Colon (tissue), 2 donors: ENCODE data around the gene DCAF8L2.
"Not testable (repeated sequence)": the region's sequence is repeated elsewhere in the genome, so short reads cannot be mapped to it uniquely, and the experiment has no call there.

Source experiments
- FAIRE-seq: peaks from 2 replicates; lab custom pipeline; 2012; peaks lifted over from hg19 to GRCh38; lab: Jason Lieb, UNC
- donor health status: control.
- donor health status: control.

Gene DCAF8L2

DNA sequence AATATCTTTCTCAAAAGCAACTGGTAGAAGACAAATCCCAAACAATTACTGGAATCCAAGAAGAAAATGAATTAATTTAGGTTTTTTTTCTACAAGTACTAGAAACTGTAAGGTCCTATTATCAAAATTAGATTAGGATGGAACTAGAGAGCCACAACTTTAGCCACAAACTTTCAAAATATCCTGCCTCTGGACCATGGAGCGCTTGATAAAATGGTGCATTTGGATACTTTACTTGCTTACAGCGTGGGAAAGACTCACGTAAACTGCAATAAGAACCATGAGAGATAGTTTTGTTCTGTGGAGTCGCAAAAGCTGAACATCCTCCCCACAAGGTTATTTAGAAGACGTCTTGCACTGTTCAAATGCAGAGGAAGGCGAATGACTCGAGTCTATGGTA, at the start of gene DCAF8L2:
Gene DCAF8L2, plus strand, starts transcription at position 301 of the 400 bp plus-strand sequence. CDS start 156,552 bp downstream, outside the sequence.
- FAIRE-seq: no peak

DNA sequence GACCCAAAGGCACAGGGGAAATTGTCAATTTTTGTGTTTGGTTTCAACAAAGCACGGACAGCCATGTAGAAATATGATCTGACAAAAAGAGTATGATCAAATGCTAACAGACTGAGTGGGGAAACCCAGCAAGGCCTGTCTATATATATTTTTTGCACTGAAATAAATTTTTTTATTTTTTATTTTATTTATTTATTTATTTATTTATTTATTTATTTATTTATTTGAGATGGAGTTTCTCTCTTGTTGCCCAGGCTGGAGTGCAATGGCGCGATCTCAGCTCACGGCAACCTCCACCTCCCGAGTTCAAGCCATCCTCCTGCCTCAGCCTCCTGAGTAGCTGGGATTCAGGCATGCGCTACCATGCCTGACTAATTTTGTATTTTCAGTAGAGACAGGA, 49.0 kb upstream of the DCAF8L2 start:
- not testable (repeated sequence) for FAIRE-seq

DNA sequence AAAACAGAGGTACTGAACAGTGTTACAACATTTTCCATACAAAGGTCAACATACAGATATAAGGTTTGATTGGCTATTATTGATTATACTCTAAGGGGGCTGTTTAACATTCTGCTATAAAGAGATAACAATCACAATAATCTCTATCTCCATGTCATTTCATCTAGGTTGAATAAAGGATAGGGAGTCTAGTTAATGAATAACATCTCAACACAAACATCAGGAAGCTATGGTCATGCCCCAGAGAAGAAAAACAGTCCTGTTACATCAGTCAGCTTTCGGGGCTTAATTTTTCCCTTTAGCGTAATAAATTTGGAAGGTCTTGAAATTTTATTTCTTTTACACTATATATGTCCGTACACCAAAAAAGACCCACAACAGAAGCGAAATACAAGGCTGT, 41.5 kb upstream of the DCAF8L2 start:
- no peak for FAIRE-seq

DNA sequence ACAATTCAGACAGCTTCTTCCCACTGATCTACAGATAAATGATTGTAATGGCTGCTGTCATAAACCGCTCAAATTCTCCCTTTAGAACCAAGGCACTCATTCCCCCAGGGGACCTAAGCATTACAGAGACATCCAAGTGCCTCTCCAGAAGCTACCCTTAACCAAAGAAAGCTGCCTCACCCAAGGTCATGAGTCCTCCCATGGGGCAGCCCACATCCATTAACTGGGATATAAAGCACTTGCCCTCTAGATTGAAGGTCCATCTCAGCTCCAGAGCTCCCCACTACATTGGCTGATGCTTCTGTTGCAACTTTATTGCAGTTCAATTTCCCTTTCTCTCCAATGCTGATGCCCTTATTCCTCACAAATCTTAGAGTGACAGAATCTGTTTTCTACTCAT, 40.5 kb upstream of the DCAF8L2 start:
- no peak for FAIRE-seq

DNA sequence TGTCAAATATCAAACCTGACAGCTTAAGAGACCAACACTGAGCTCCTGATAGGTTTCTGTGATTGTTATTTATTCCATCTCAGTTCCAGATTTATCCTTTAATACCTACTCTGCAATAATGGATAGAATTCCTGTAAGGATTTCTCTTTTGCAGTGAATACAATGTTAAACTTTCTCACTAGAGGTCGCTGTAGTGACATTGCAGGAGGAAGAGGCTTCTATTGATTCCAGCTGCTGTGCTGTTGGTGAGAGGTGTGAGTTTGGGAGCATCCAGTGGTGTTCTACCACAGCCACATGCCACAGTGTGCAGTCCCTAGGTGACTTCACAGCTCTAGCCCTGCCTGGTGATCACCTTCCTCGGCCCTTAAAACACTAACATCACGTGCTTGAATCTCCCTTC, 34.6 kb upstream of the DCAF8L2 start:
- no peak for FAIRE-seq

DNA sequence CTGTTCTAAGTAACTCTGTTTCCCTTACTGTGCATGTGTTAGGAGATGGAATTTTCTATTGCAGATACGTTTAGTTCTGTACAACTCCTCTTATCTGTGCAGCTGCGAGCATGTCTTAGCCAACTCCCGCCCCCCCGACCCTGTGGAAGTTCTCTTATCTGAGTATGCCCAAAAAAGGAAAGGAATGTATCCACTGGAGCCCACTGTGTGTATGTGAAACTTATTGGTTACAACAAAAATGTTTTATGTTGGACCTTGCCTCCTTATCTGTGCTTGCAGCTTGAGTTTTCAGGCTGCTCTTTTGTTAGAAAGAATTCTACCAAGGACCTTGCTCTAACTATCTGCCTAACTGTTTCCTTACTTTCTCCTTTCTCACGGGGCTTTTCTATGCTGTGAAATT, 24.2 kb upstream of the DCAF8L2 start:
- no peak for FAIRE-seq

DNA sequence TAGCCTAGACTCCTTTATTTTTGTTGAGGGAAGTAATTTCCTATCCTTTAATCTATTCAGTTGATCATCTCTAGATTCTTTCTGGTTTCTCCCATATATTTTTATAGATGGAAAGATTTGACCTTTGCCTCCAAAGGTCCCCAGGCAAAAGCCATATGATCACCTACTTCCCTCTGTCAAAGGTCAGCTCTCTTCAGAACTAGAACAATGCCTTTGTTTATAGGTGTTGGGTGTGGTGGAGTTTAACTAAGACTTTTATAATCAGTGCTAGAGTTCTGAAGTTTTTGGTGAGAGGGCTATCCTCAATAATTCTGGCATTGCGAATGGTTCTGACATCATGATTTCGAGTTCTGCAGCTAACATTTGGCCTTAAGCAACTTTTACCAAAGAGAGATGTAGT, 19.0 kb upstream of the DCAF8L2 start:
- FAIRE-seq: peak; percentile 77

DNA sequence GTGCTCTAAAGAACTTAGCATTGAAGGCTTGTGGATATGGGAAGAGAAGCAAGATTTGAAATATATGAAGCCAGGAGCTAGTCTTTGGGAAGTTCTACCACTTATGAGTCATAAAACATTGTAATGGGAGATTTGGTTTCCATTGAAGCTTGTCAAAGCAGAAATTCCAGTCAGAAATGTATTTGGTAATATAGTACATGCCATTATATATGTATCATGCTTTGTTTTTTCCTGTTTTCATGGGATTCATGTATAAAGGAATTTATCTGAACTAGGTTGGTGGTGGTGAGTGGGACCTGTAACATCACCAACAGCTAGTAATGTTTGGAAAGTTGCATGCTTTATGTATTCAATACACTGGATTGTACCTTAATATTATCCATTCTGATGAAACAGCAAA, 14.6 kb upstream of the DCAF8L2 start:
- FAIRE-seq: no peak

DNA sequence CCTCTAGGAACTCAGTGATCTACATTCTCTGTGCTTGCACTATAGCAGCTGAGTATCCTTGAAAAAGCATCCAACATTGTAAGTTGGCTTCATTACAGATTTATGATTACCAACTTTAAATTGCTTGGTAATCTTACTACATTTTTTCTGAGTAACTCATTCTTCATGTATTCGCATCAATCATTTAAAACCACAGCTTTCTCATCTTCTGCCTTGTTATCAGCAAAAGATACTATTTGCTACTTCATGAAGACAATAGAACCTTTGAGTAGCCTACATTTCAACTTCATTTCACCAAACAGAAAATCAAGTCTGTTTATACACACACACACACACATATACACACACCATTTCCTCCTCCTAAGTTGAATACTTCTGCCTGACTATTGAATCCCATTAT, 6.2 kb upstream of the DCAF8L2 start:
- no peak for FAIRE-seq

DNA sequence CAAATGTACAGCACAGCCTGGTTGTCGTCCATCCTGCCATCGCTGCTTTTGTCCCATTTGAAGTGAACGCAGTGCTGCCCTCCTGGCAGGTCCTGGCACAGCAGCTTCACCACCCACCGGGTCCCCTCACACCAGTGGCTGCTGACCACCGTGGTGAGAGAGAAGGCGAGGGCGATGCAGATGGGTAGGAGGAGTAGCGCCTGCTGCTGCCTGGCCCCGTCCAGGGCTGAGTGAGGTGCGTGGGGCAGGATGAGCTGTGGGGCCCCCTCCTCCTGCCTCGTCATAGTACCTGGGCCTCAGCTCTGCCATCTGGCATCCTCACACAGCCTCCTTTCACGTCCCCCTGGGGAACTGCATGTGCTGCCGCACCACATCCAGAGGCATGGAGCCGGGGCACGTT, 1.8 kb downstream of the DCAF8L2 start:
- no peak for FAIRE-seq

DNA sequence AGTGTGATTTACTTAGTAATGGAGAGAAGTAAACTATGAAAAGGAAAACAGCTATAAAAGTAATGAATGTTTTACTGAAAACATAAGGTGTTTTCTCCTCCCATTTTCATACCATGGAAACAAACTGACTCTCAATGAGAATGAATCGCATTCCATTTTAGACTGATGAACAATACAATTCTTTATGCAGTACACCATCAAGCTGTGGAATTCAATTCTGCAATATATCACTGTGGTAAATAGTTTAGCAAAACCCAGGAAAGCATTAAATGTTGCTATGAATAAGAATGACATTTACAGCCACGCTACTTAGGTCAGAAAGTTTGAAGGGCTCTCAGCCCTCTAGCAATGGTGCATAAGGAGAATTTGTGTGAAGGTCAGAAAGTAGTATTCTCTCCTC, 7.4 kb downstream of the DCAF8L2 start:
- FAIRE-seq: no peak

DNA sequence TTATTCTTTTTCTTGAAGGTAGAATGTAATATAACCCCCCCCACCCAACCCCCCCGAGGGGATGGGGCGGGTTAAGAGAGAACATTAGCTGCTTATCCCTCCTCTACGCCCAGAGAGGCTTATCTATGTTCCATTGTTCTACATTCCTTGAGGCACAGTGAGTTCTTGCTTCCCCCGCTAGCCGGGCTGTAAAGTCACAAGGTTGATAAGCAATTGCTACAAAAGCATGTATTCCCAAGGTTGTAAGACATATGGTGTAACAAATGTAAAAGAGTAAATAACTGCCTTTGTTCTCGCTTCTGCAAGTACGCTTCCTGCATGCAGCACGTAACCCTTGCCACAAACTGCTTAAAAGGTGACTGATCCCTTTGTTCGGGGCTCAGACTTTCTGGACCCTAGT, 8.2 kb downstream of the DCAF8L2 start:
- FAIRE-seq: no peak

DNA sequence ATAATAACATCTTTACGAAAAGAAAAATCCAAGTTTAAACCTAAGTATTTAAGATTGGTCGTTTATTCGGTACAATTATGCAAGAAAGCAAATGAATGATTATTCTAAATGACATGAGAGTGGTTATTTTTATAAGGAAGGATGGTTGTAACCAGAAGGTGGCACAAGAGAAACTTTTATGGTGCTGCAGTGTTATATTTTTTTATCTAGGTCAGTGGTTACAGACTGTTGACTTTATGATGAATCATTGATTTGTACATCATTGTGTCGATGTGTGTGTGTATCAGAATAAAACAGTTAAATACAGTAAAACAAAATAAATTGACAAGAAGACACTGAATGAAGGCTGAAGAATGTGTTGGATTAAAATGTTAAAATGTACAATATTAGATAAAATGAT, 9.8 kb downstream of the DCAF8L2 start:
- FAIRE-seq: no peak

DNA sequence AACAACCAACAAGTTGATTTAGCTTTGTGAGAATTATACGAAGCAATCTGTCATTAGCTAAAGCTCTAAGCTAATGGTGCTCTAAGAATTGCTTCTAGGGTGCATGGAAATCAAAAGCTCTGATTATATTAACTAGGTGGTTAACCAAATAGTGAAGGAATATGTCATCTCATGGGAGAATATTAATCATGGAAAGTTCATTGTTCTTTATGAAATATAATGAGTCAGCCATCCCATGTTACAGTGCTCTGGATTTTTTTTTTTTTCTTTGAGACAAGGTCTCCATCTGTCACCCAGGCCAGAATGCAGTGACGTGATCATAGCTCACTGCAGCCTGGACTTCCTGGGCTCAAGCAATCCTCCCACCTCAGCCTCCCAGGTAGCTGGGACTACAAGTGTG, 10.5 kb downstream of the DCAF8L2 start:
- FAIRE-seq: no peak

DNA sequence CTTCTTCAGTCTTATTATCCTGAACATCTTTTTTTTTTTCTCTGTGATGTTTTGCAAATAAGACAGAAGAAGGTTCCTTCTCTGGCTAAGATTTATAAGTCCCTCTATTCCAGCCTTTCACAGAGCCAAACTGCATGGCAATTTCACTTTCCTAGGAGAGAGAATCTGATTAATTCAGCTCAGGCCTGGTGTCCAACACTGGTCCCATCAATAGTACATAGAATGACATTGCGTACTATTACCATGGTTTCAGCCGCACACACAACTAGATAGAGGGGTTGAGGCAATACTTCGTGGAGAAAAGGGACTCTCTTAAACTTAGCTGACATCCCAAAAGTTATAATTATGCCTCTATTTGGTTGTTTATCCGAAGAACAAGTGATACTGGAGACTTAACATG, 18.5 kb downstream of the DCAF8L2 start:
- FAIRE-seq: no peak

DNA sequence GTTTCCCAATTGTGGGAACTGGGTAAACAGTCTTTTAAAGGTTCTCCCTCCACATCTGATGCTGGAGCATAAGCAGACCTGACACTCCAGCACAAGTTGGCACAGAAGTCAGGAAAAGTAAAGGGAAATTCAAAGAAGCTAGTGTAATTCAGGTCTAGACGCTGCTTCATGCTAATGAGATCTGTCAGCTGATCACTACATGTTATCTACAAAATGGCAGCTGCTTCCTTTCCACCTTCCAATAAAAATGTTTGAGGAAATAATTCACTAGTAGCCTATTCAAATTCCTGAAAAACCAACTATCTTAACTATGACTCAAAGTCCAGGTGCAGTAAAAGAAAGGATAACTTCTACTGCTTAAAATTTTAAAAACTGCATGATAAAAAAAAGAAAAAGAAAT, 29.3 kb downstream of the DCAF8L2 start:
- FAIRE-seq: no peak

DNA sequence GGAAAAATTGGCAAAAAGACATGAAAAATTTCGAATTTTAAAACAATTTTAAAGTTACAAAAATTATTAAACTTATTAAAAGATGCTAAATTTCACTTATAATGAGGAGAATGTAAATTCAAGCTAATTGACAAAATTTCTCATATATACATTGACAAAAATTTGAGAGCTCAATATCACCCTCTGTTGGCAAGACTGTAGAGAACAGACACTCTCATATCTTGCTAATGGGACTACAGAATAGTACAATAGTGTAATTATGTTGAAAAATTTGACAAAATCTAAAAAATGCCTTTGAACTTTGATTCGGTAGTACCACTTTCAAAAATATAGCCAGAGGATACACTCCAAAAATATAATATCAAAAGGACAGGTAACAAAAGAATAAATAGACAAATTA, 29.8 kb downstream of the DCAF8L2 start:
- peak; percentile 70 for FAIRE-seq

DNA sequence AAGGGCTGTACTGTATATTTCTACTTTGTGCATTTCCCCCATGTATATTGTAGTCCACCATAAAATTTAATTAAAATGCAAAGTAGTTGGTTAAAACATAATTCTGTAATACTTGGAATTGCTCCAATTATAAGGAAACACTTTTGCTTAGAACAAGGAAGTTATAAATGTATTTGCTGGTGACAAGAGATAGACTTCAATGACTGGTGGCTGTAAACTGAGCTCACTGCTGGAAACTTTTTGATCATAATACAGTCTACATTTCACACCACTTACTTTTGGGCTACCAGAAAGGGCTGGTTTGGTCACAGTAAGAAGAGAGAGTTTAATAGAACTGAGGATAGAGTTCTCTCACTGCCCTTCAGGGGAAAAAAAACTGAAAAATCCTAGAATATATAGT, 32.7 kb downstream of the DCAF8L2 start:
- FAIRE-seq: no peak

DNA sequence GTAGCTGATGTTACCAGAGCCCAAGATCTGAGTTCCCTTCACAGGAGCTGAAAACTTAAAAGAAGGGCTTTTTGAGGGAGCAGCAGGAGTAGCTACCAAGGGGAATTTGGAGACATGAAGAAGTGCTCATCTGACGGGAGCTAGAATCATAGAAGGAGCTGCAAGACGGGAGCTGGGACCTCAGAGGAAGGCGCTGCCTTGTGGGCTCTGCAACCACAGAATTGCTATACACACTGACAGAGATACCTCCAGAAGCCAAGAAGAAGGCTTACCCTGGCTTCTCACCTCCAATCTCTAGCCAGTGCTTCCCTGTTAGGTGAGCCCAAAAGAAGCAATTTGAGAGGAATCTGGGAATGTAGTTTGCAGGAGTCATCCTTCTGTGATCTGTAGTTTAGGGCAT, 35.9 kb downstream of the DCAF8L2 start:
- FAIRE-seq: no peak

DNA sequence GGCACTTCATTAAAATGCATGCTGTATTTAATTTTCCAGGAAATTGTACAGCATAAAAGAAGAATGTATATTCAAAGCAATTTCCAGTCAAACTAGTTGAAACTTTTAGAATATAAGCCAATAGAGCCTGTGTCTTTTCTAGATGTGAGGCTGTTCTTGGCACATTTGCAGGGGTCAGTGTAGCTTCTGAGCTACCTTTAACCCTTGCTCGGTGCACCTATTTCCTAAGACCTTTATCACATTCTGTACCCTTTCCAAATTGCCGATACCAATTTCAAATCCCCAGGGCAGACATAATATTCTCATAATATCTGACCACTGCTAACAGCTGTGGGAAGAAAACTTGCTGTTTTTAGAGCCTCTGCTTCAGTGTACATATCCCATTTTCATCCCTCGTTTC, 43.2 kb downstream of the DCAF8L2 start:
- no peak for FAIRE-seq

DNA sequence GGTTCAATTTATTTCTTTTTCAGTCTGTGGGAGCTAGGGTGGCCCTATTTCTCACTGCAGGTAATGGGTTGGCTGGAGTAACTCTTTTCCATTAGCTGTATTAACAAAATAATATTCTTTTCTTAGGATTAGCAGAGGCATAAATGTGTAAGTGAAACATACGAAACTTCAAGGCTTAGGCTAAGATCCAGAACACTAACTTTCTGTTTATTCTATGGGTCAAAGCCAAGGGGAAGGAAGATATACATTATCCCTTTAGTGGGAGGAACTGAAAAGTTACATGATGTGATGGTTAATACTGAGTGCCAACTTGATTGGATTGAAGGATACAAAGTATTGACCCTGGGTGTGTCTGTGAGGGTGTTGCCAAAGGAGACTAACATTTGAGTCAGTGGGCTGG, 66.4 kb downstream of the DCAF8L2 start:
- no peak for FAIRE-seq

DNA sequence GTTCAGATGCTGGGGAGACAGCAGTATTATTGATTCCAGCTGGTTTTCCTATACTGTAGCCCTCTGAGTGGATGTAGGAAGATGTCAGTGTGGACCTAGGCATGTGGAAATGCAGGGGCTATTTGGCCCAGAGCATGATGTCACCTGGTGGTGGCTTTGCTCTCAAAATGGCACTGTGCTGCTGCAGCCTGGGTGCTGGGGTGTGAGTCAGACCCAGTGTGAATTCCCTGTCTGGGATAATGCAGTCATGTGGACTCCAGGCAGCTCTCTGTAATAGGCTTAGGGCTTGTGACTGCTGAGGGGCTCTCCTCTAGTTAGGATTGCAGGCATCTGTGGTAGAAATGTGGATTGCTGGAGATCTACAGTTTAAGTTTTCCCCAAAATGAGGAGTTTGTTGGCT, 70.7 kb downstream of the DCAF8L2 start:
- FAIRE-seq: no peak

DNA sequence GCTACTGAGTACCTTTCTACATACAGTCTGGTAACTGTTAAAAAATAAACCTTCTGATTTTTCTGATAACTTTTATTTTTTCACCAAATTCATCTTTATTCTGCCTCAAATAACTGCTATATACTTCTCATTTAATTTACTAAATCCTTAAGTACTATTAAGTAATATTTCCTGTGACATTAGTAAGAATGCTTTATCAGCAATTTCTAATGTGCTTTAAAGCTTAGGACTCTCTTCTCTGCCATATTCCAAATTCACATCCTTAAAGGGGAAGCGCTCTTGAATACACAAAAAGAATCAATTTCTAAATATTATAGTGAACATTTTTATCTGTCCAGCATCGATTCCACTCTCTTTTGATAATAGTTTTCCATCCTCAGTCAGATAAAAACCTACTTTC, 81.1 kb downstream of the DCAF8L2 start:
- peak; percentile 10 for FAIRE-seq

DNA sequence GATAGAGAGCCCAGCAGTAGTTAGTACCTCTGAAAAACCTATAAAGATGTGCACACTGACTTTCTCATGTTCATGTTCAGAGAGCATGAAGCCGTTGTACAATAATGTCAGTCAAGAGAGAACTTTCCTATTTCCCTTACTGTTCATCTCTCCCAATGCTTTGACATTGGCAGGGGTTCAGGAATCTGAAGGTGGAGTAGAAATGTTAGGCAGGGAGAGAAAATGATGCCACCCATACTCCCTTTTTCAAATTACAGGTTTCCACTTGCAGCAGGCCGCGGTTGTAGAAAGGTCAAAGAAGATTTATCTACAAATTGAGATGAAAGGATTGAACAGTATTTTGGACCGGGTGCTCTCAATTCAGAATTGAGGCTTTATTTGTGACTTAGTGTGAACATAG, 84.3 kb downstream of the DCAF8L2 start:
- no peak for FAIRE-seq

DNA sequence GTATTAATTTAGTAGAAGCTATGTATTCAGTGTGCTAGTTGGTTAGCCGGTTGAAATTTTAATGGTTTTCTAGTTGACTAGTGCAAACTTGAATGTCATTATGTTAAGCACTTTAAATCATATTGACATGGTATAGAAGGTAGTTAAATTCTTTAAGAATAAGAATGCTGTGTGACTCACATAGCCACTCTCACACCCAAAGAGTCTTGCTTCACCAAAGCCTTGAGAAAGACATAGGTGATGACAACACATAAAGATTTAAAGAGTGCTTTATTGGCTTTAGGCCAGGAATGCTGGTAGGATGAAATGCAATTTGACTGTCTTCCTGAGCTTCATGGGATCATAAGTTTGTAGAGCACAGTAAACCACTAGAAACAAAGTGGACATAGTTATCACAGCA, 85.3 kb downstream of the DCAF8L2 start:
- FAIRE-seq: no peak
